IPS-15b (cell line): ENCODE measurements around the gene DNAH5.

Experiments used
- H3K27me3 ChIP-seq: one replicate; pipeline ENCODE4 v1.6.1; 2013; ENCODE audit warnings: low read length; ENCODE audit not compliant: control insufficient read depth, insufficient read depth
- H3K36me3 ChIP-seq: one replicate; pipeline ENCODE4 v1.6.1; 2013; ENCODE audit warnings: low read length; ENCODE audit not compliant: control insufficient read depth, insufficient read depth
- H3K4me1 ChIP-seq: one replicate; pipeline ENCODE4 v1.6.1; 2013; ENCODE audit warnings: mild to moderate bottlenecking, low read length; ENCODE audit not compliant: control insufficient read depth, insufficient read depth
- H3K4me3 ChIP-seq: one replicate; pipeline ENCODE4 v1.5.1; 2013; ENCODE audit warnings: low read depth, low read length
- H3K9ac ChIP-seq: one replicate; pipeline ENCODE4 v1.6.1; 2013; ENCODE audit warnings: low read depth, mild to moderate bottlenecking, low read length
- H3K9me3 ChIP-seq: one replicate; pipeline ENCODE4 v1.6.1; 2013; ENCODE audit warnings: mild to moderate bottlenecking, low read length; ENCODE audit not compliant: control insufficient read depth, insufficient read depth

The DNAH5 gene

GRCh38 chr5:13653709-13654108 lies 290.8 kb downstream of the DNAH5 start:
- Histone ChIP-seq H3K9me3 (no peaks in the 10 kb centered on the region), H3K9ac (no peak overlapping the region)

DNA sequence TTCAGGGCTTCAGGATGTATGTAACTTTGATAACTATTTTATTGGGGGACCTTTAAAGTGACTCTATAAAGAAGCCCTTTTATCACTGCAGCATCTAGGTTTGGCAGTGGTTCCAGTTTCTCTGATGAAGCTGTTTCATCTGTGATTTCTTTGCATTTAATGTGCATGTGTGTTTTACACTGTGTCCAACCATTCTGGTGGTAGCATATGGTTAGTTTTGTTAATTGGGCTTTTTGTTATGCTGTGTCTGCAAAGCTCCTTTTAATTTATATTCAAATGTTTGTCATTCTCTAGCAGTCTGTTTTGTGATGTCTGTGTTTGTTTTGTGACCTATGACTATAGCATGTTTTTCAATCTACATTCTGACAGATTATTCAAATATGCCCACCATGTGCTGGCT lies 294.8 kb downstream of the DNAH5 start:
- Histone ChIP-seq H3K4me1 (no peaks in the 10 kb centered on the region), H3K9me3 (no peaks in the 10 kb centered on the region), H3K9ac (no peak overlapping the region), H3K27me3 (no peaks in the 10 kb centered on the region), H3K36me3 (no peaks in the 10 kb centered on the region), H3K4me3 (no peak overlapping the region)

More at GRCh38 chr5:13653709-13654108, 290.8 kb downstream of the DNAH5 start:
- H3K4me1 ChIP-seq = no peaks in the 10 kb centered on the region
- no peaks in the 10 kb centered on the region for H3K27me3 ChIP-seq
- no peaks in the 10 kb centered on the region for H3K36me3 ChIP-seq
- no peak overlapping the region for H3K4me3 ChIP-seq

DNA sequence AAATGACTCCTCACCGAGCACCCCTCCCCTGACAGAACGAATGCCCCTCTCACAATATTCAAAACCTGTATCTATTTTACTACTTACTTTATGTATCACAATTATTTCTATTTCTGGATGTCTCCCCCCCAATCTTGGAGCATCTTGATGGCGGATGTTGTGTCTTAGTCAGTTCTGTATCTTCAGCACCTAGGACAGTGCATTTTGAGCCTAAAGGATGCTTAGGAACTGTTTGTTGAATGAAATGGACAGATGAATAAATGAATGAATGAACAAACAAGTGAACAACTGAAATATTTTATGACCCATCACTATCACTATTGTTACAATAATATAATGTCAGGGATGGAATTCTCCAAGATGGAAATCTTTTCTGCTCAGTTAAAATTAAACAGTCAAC lies 295.7 kb downstream of the DNAH5 start:
- H3K9ac ChIP-seq = no peak overlapping the region

GRCh38 chr5:13643734-13644133 lies 300.8 kb downstream of the DNAH5 start:
- H3K4me3 ChIP-seq = no peak overlapping the region
- H3K36me3 ChIP-seq = no peaks in the 10 kb centered on the region
- no peaks in the 10 kb centered on the region for H3K27me3 ChIP-seq
- H3K9me3 ChIP-seq = no peaks in the 10 kb centered on the region
- H3K4me1 ChIP-seq = no peaks in the 10 kb centered on the region
- H3K9ac ChIP-seq = no peak overlapping the region

More for the DNA sequence above, 295.7 kb downstream of the DNAH5 start:
- H3K4me3 ChIP-seq = no peak overlapping the region
- H3K36me3 ChIP-seq = no peaks in the 10 kb centered on the region
- no peaks in the 10 kb centered on the region for H3K4me1 ChIP-seq
- no peaks in the 10 kb centered on the region for H3K9me3 ChIP-seq
- no peaks in the 10 kb centered on the region for H3K27me3 ChIP-seq

DNA sequence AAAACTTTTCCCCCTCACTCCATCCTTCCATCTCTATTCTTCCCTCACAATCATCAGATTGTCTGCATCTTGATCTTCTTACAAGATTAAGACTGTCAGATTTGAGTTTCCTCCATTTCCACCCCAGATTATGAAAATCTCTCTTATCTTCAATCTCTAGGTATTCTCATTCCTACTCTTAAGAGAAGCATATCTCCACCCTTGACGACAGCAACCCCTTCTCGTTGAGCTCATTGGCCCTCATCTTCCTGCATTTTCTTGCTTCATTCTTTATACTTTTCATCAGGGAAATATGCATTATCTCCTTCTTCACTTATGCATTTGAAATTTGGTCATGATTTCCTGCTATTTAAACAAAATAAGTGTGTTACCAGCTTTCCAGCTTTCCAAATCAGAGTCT lies 301.3 kb downstream of the DNAH5 start:
- no peak overlapping the region for H3K9ac ChIP-seq
- H3K4me3 ChIP-seq = no peak overlapping the region
- no peaks in the 10 kb centered on the region for H3K27me3 ChIP-seq
- H3K9me3 ChIP-seq = no peaks in the 10 kb centered on the region
- no peaks in the 10 kb centered on the region for H3K36me3 ChIP-seq
- H3K4me1 ChIP-seq = no peaks in the 10 kb centered on the region
